Esophagus muscularis mucosa (tissue), 4 donors: ENCODE data around the gene ZNF592. TPM values are rescaled to one million over a fixed set of nuclear protein-coding genes. Genes with fewer than 3 reads are reported as not detected.

Experiments
- DNase-seq: peaks from one replicate; pipeline ENCODE4 v3.0.0-alpha.2; 2017; ENCODE audit errors: extremely low spot score
- H3K27ac ChIP-seq, 4 donors: fragments of 200-600 bp; sonication (generic); replicated peaks in 1 of 4; 1 replicate in 3 of 4; 2 replicates in 1 of 4; pipeline ENCODE4 v1.5.1; 2016 to 2019; ENCODE audit warnings: mild to moderate bottlenecking in 1 of 4
- H3K27me3 ChIP-seq, 4 donors: fragments of 200-600 bp; sonication (generic); one replicate each; pipeline versions ENCODE4 v1.5.1 to v1.6.0; 2016 to 2019
- H3K36me3 ChIP-seq, 4 donors: fragments of 200-600 bp; sonication (generic); one replicate each; pipeline ENCODE4 v1.5.1; 2016 to 2019
- H3K4me1 ChIP-seq, 4 donors: fragments of 200-600 bp; sonication (generic); one replicate each; pipeline ENCODE4 v1.5.1; 2016 to 2019
- H3K4me3 ChIP-seq, 4 donors: fragments of 200-600 bp; sonication (generic); 1 replicate in 2 of 4; 2 replicates in 2 of 4; pipeline ENCODE4 v1.5.1; 2016 to 2019; ENCODE audit warnings: mild to moderate bottlenecking in 4 of 4, moderate library complexity in 1 of 4
- H3K9me3 ChIP-seq, 4 donors: fragments of 200-600 bp; sonication (generic); 1 replicate in 3 of 4; 2 replicates in 1 of 4; pipeline ENCODE4 v1.5.1; 2016 to 2019
- EP300 ChIP-seq: sonication (generic); formaldehyde crosslinking; IDR thresholded peaks from one replicate; pipeline ENCODE4 v1.6.1; 2017; ENCODE audit warnings: antibody characterized with exemption
- POLR2A ChIP-seq: fragments of 450-650 bp; IDR thresholded peaks from one replicate; pipeline ENCODE4 v1.6.1; 2017; ENCODE audit warnings: antibody characterized with exemption, moderate library complexity, mild to moderate bottlenecking, low read depth
- POLR2AphosphoS5 ChIP-seq, 2 donors: sonication (generic); formaldehyde crosslinking; IDR thresholded peaks; one replicate each; pipeline ENCODE4 v1.6.1; 2017; ENCODE audit warnings: antibody characterized with exemption in 2 of 2
- WGBS: methylation state at CpG from one replicate; pipeline ENCODE4 v1.1.5; 2018; 5-methylcytosine and 5-hydroxymethylcytosine counted together
- intact Hi-C: fragments of 100-400 bp; cut with DNase I; formaldehyde crosslinking; loops from one replicate; pipeline ENCODE4 v1.15.1; 2023
- total RNA-seq, 4 donors: library from RNA; depleted of rRNA; stranded (reverse); fragments of >200 nt; gene quantifications; one replicate each; pipeline versions ENCODE4 v1.1.0 to v1.2.1, GENCODE V29; 2016
- TF ChIP-seq, protein P1 (sequence below), 3 experiments: fragments of 200-600 bp in 2 of 3; fragments of 450-650 bp in 1 of 3; sonication (generic) in 2 of 3; IDR thresholded peaks; one replicate each; pipeline ENCODE4 v1.5.1; 2017 to 2019; ENCODE audit warnings: antibody characterized with exemption in 3 of 3, mild to moderate bottlenecking in 2 of 3, moderate library complexity in 1 of 3

Gene ZNF592
- total RNA-seq, 4 donors from 2014 or later: 13.8 to 22.3 (median 20.2) TPM

- no peak overlapping the region for H3K27ac ChIP-seq
- no peak overlapping the region for H3K4me3 ChIP-seq
- DNase-seq: no peak
- H3K9me3 ChIP-seq: no peaks in the 10 kb centered on the region
- intact Hi-C loops: no loop called here
- no peaks in the 10 kb centered on the region for H3K27me3 ChIP-seq
- H3K4me1 ChIP-seq: peaks cover 5 to 26% (median 16%) of the 10 kb centered on the region in 4 donors
- WGBS: 91% methylated on average over 3 of the region's 3 CpGs
- peaks cover 5 to 33% (median 22%) of the 10 kb centered on the region in 4 donors for H3K36me3 ChIP-seq
- TF ChIP-seq POLR2A (no peak), POLR2AphosphoS5 (IDR thresholded peaks at IDR 0.05) (no peak), EP300 (no peak)
- TF ChIP-seq, protein P1, sequence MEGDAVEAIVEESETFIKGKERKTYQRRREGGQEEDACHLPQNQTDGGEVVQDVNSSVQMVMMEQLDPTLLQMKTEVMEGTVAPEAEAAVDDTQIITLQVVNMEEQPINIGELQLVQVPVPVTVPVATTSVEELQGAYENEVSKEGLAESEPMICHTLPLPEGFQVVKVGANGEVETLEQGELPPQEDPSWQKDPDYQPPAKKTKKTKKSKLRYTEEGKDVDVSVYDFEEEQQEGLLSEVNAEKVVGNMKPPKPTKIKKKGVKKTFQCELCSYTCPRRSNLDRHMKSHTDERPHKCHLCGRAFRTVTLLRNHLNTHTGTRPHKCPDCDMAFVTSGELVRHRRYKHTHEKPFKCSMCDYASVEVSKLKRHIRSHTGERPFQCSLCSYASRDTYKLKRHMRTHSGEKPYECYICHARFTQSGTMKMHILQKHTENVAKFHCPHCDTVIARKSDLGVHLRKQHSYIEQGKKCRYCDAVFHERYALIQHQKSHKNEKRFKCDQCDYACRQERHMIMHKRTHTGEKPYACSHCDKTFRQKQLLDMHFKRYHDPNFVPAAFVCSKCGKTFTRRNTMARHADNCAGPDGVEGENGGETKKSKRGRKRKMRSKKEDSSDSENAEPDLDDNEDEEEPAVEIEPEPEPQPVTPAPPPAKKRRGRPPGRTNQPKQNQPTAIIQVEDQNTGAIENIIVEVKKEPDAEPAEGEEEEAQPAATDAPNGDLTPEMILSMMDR (IDR thresholded peaks at IDR 0.05): no peak
Measured at GRCh38 chr15:84807228-84807627, 58.8 kb downstream of the ZNF592 start.

DNA sequence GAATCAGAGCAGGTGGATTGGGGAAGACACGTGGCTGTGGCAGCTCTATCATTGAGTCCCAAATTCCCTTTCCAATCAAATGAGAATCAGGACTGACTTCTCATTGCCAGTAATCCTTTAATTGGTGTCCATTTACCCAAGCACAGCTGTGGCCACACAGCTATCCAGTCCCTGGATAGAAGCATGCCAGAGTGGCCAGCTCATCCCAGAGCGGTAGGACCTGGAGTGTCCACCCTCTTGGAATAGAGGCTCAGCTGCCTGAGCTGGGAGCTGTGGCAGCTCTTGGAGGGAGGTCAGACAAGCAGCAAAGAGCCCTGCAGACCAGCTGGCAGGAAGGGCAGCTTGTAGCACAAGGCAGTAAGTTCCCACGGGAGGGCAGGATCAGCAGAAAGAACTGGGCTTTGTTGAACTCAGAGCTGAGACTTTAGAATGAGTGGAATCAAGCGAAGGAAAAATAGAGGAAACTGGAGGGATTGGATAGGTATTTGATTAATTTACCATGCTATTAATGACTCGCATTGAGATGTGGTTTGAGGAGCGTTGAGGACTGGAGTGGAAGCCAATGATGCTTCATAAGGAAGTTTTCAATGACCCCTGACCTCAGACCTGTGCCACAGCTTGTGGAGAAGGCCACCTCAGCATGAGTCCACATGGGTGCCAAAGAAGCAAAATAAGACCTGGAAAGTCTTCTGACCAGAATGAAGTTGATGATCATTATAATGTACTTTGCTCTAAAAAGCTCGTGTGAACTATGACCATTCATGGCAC, 61.9 kb downstream of the ZNF592 start:
- no peak for DNase-seq
- no peak overlapping the region for H3K4me3 ChIP-seq
- H3K27me3 ChIP-seq: no peaks in the 10 kb centered on the region
- H3K36me3 ChIP-seq: peaks cover 0 to 4% (median under 1%) of the 10 kb centered on the region in 4 donors
- no peak overlapping the region for H3K27ac ChIP-seq
- WGBS: 96% methylated on average over 7 of the region's 7 CpGs
- TF ChIP-seq POLR2AphosphoS5 (IDR thresholded peaks at IDR 0.05) (no peak), EP300 (no peak), POLR2A (no peak)
- TF ChIP-seq, protein P1 (IDR thresholded peaks at IDR 0.05): no peak
- intact Hi-C loops: no loop called here
- no peaks in the 10 kb centered on the region for H3K9me3 ChIP-seq
- H3K4me1 ChIP-seq: peaks cover 0 to 4% (median 0%) of the 10 kb centered on the region in 4 donors

GRCh38 chr15:84811151-84811550, 62.8 kb downstream of the ZNF592 start:
- WGBS: 79% methylated on average over 4 of the region's 4 CpGs
- H3K4me3 ChIP-seq: no peak overlapping the region
- H3K27ac ChIP-seq: no peak overlapping the region
- intact Hi-C loops: no loop called here
- no peaks in the 10 kb centered on the region for H3K4me1 ChIP-seq
- no peaks in the 10 kb centered on the region for H3K9me3 ChIP-seq
- no peak for TF ChIP-seq POLR2A
- no peak for TF ChIP-seq POLR2AphosphoS5 (IDR thresholded peaks at IDR 0.05)
- TF ChIP-seq, protein P1 (IDR thresholded peaks at IDR 0.05): no peak
- no peak for TF ChIP-seq EP300
- H3K36me3 ChIP-seq: peaks cover 0 to 4% (median 0%) of the 10 kb centered on the region in 4 donors
- H3K27me3 ChIP-seq: no peaks in the 10 kb centered on the region
- DNase-seq: no peak

- no peak for TF ChIP-seq EP300
- Histone ChIP-seq H3K27me3 (no peaks in the 10 kb centered on the region), H3K36me3 (peaks cover 0 to 4% (median 0%) of the 10 kb centered on the region in 4 donors), H3K27ac (no peak overlapping the region), H3K4me1 (peaks cover 4 to 6% (median 5%) of the 10 kb centered on the region in 4 donors), H3K4me3 (no peak overlapping the region), H3K9me3 (no peaks in the 10 kb centered on the region)
- no peak for DNase-seq
- intact Hi-C loops: no loop called here
Measured at GRCh38 chr15:84811828-84812227, 63.4 kb downstream of the ZNF592 start.

GRCh38 chr15:84812842-84813241, 64.5 kb downstream of the ZNF592 start:
- 89% methylated on average over 2 of the region's 2 CpGs for WGBS
- Histone ChIP-seq H3K36me3 (peaks cover 0 to 4% (median 0%) of the 10 kb centered on the region in 4 donors), H3K9me3 (no peaks in the 10 kb centered on the region), H3K4me3 (no peak overlapping the region), H3K27ac (no peak overlapping the region), H3K27me3 (no peaks in the 10 kb centered on the region), H3K4me1 (peaks cover 6 to 16% (median 15%) of the 10 kb centered on the region in 4 donors)
- DNase-seq: no peak
- intact Hi-C loops: no loop called here
- TF ChIP-seq EP300 (no peak), POLR2AphosphoS5 (IDR thresholded peaks at IDR 0.05) (no peak), POLR2A (no peak)
- TF ChIP-seq, protein P1 (IDR thresholded peaks at IDR 0.05): no peak
